ENCODE measurements around the gene SMC3.

SMC3 gene

GRCh38 chr10:110569122-110569521 is 1.6 kb downstream of the SMC3 start:
- Mint-ChIP-seq H3K4me1 (peaks cover 49% of the 10 kb centered on the region), H3K27ac (peak overlapping the region; percentile 97 to 98 (median 98)), H3K27me3 (ENCODE audit: low read depth) (peaks cover 5% of the 10 kb centered on the region), H3K36me3 (ENCODE audit: low read depth) (peaks cover 9% of the 10 kb centered on the region), H3K9me3 (no peaks in the 10 kb centered on the region), H3K4me3 (peak overlapping the region; percentile 98 to 99 (median 99))
- TF ChIP-seq CTCF (IDR thresholded peaks at IDR 0.05; ENCODE audit: unreplicated experiment in 3 of 3): no peak

GRCh38 chr10:110569736-110570135 is 2.2 kb downstream of the SMC3 start:
- Mint-ChIP-seq H3K27me3 (ENCODE audit: low read depth) (peaks cover 5% of the 10 kb centered on the region), H3K4me1 (peaks cover 44% of the 10 kb centered on the region), H3K9me3 (no peaks in the 10 kb centered on the region), H3K36me3 (ENCODE audit: low read depth) (peaks cover 15% of the 10 kb centered on the region), H3K4me3 (peak overlapping the region; percentile 98 to 99 (median 99)), H3K27ac (peak overlapping the region in 2 of 3 experiments; percentile 4 to 98)
- TF ChIP-seq CTCF (IDR thresholded peaks at IDR 0.05; ENCODE audit: unreplicated experiment in 3 of 3): no peak

- H3K4me1 Mint-ChIP-seq: peaks cover 44% of the 10 kb centered on the region
- no peak for TF ChIP-seq CTCF (IDR thresholded peaks at IDR 0.05; ENCODE audit: unreplicated experiment in 3 of 3)
- no peaks in the 10 kb centered on the region for H3K9me3 Mint-ChIP-seq
- H3K27ac Mint-ChIP-seq: no peak overlapping the region
- peaks cover 24% of the 10 kb centered on the region for H3K36me3 Mint-ChIP-seq (ENCODE audit: low read depth)
- peaks cover 5% of the 10 kb centered on the region for H3K27me3 Mint-ChIP-seq (ENCODE audit: low read depth)
- H3K4me3 Mint-ChIP-seq: no peak overlapping the region
Measured at GRCh38 chr10:110571093-110571743, 3.7 kb downstream of the SMC3 start.

GRCh38 chr10:110572862-110573261 is 5.4 kb downstream of the SMC3 start:
- Mint-ChIP-seq H3K4me1 (peaks cover 36% of the 10 kb centered on the region), H3K4me3 (peak overlapping the region in 1 of 3 experiments; percentile 14), H3K36me3 (ENCODE audit: low read depth) (peaks cover 33% of the 10 kb centered on the region), H3K9me3 (no peaks in the 10 kb centered on the region), H3K27ac (no peak overlapping the region), H3K27me3 (ENCODE audit: low read depth) (no peaks in the 10 kb centered on the region)
- TF ChIP-seq CTCF (IDR thresholded peaks at IDR 0.05; ENCODE audit: unreplicated experiment in 3 of 3): no peak

- Mint-ChIP-seq H3K4me1 (peaks cover 24% of the 10 kb centered on the region), H3K27me3 (ENCODE audit: low read depth) (no peaks in the 10 kb centered on the region), H3K36me3 (ENCODE audit: low read depth) (peaks cover 46% of the 10 kb centered on the region), H3K27ac (no peak overlapping the region), H3K9me3 (no peaks in the 10 kb centered on the region), H3K4me3 (no peak overlapping the region)
- no peak for TF ChIP-seq CTCF (IDR thresholded peaks at IDR 0.05; ENCODE audit: unreplicated experiment in 3 of 3)
Measured at GRCh38 chr10:110574420-110574819, 6.9 kb downstream of the SMC3 start.

GRCh38 chr10:110576220-110576619 is 8.7 kb downstream of the SMC3 start:
- Mint-ChIP-seq H3K4me1 (peaks cover 11% of the 10 kb centered on the region), H3K9me3 (no peaks in the 10 kb centered on the region), H3K27me3 (ENCODE audit: low read depth) (no peaks in the 10 kb centered on the region), H3K4me3 (no peak overlapping the region), H3K27ac (no peak overlapping the region), H3K36me3 (ENCODE audit: low read depth) (peaks cover 46% of the 10 kb centered on the region)
- TF ChIP-seq CTCF (IDR thresholded peaks at IDR 0.05; ENCODE audit: unreplicated experiment in 3 of 3): no peak

Data from nephron (organoid).